Liver (tissue), 9 donors: ENCODE measurements around the gene SNX13. TPM values are rescaled to one million over a fixed set of nuclear protein-coding genes. Genes with fewer than 3 reads are reported as not detected.

Experiments
- DNase-seq: peaks from one replicate; pipeline ENCODE4 v3.0.0-alpha.2; 2017; ENCODE audit warnings: low spot score
- H3K27ac ChIP-seq, 2 donors: one replicate each; pipeline ENCODE4 v1.7.0; 2013; ENCODE audit warnings: inconsistent platforms in 2 of 2, low read length in 2 of 2, control low read depth in 1 of 2, low read depth in 1 of 2, mild to moderate bottlenecking in 1 of 2
- H3K27me3 ChIP-seq, 4 donors: one replicate each; pipeline versions ENCODE4 v1.6.1 to v1.7.0; 2013; ENCODE audit warnings: low read length in 3 of 4, inconsistent platforms in 1 of 4, mild to moderate bottlenecking in 1 of 4, moderate library complexity in 1 of 4; ENCODE audit not compliant: control insufficient read depth in 4 of 4, insufficient read depth in 4 of 4
- H3K36me3 ChIP-seq, 4 donors: one replicate each; pipeline versions ENCODE4 v1.6.1 to v1.7.0; 2013; ENCODE audit warnings: low read length in 3 of 4, mild to moderate bottlenecking in 3 of 4, low read depth in 1 of 4, moderate library complexity in 1 of 4; ENCODE audit not compliant: control insufficient read depth in 4 of 4, insufficient read depth in 3 of 4
- H3K4me1 ChIP-seq, 4 donors: one replicate each; pipeline versions ENCODE4 v1.6.1 to v1.7.0; 2013; ENCODE audit warnings: low read length in 3 of 4, mild to moderate bottlenecking in 3 of 4, moderate library complexity in 1 of 4; ENCODE audit not compliant: control insufficient read depth in 4 of 4, insufficient read depth in 4 of 4
- H3K4me3 ChIP-seq, 3 donors: one replicate each; pipeline versions ENCODE4 v1.6.1 to v1.7.0; 2013; ENCODE audit warnings: low read length in 3 of 3, control low read depth in 1 of 3, low read depth in 1 of 3, mild to moderate bottlenecking in 1 of 3
- H3K9ac ChIP-seq, 2 donors: one replicate each; pipeline ENCODE4 v1.7.0; 2013; ENCODE audit warnings: low read length in 2 of 2, mild to moderate bottlenecking in 2 of 2, moderate library complexity in 2 of 2, control low read depth in 1 of 2, low read depth in 1 of 2
- H3K9me3 ChIP-seq, 4 donors: one replicate each; pipeline versions ENCODE4 v1.6.1 to v1.7.0; 2013; ENCODE audit warnings: low read length in 3 of 4; ENCODE audit not compliant: control insufficient read depth in 4 of 4
- CTCF ChIP-seq: fragments of 150-350 bp; IDR thresholded peaks from 2 replicates; pipeline ENCODE4 v1.5.1; 2017; ENCODE audit warnings: improper control_type of control experiment, low read depth, low read length; ENCODE audit not compliant: missing input control
- EGR1 ChIP-seq, 2 donors: IDR thresholded peaks; 2 replicates each; pipeline ENCODE4 v1.6.1; 2016 to 2018; ENCODE audit warnings: antibody characterized with exemption in 2 of 2, low read depth in 2 of 2
- FOXA1 ChIP-seq: IDR thresholded peaks from 2 replicates; pipeline ENCODE4 v1.6.1; 2016; ENCODE audit warnings: antibody characterized with exemption
- FOXA2 ChIP-seq: IDR thresholded peaks from 2 replicates; pipeline ENCODE4 v1.6.1; 2016; ENCODE audit warnings: antibody characterized with exemption
- GABPA ChIP-seq, 2 donors: IDR thresholded peaks in 1 of 2; conservative IDR thresholded peaks in 1 of 2; 2 replicates each; pipeline ENCODE4 v1.6.1; 2016; ENCODE audit warnings: antibody characterized with exemption in 2 of 2, mild to moderate bottlenecking in 1 of 2, moderate library complexity in 1 of 2
- HNF4G ChIP-seq: IDR thresholded peaks from 2 replicates; pipeline ENCODE4 v1.6.1; 2016; ENCODE audit warnings: antibody characterized with exemption
- JUND ChIP-seq, 2 donors: IDR thresholded peaks; 2 replicates each; pipeline ENCODE4 v1.6.1; 2016; ENCODE audit warnings: antibody characterized with exemption in 2 of 2
- MAX ChIP-seq: IDR thresholded peaks from 2 replicates; pipeline ENCODE4 v1.6.1; 2016; ENCODE audit warnings: antibody characterized with exemption
- NR2F2 ChIP-seq: IDR thresholded peaks from 2 replicates; pipeline ENCODE4 v1.6.1; 2016; ENCODE audit warnings: antibody characterized with exemption
- RAD21 ChIP-seq, 2 donors: IDR thresholded peaks; 2 replicates each; pipeline ENCODE4 v1.6.1; 2016; ENCODE audit warnings: antibody characterized with exemption in 2 of 2, mild to moderate bottlenecking in 2 of 2
- REST ChIP-seq: IDR thresholded peaks from 2 replicates; pipeline ENCODE4 v1.6.1; 2016; ENCODE audit warnings: antibody characterized with exemption, mild to moderate bottlenecking
- RXRA ChIP-seq, 2 donors: IDR thresholded peaks; 2 replicates each; pipeline ENCODE4 v1.6.1; 2017 to 2018; ENCODE audit warnings: antibody characterized with exemption in 2 of 2, mild to moderate bottlenecking in 1 of 2
- SP1 ChIP-seq: IDR thresholded peaks from 2 replicates; pipeline ENCODE4 v1.6.1; 2018; ENCODE audit warnings: antibody characterized with exemption, mild to moderate bottlenecking
- TAF1 ChIP-seq: conservative IDR thresholded peaks from 2 replicates; pipeline ENCODE4 v1.6.1; 2016; ENCODE audit warnings: antibody characterized with exemption, mild to moderate bottlenecking
- YY1 ChIP-seq: IDR thresholded peaks from 2 replicates; pipeline ENCODE4 v1.6.1; 2016; ENCODE audit warnings: antibody characterized with exemption, mild to moderate bottlenecking
- ZBTB33 ChIP-seq: IDR thresholded peaks from 2 replicates; pipeline ENCODE4 v1.6.1; 2016; ENCODE audit warnings: antibody characterized with exemption
- WGBS: extraction: QIAGEN DNeasy Blood & Tissue Kit; methylation state at CpG from one replicate; pipeline ENCODE4 v1.1.7; 2013; 5-methylcytosine and 5-hydroxymethylcytosine counted together
- polyA plus RNA-seq, 2 donors: library from polyadenylated mRNA; stranded (reverse) in 1 of 2; unstranded in 1 of 2; fragments of 200-250 nt in 1 of 2; fragments of >200 nt in 1 of 2; fragmentation: Nextera tagmentation in 1 of 2; extraction: Ambion mirVana in 1 of 2; gene quantifications; one replicate each; pipeline versions ENCODE4 v1.2.1 to v1.2.3, GENCODE V29; 2013 to 2015
- total RNA-seq, 2 donors: library from RNA; depleted of rRNA; stranded (reverse); fragments of >200 nt; gene quantifications; one replicate each; pipeline ENCODE4 v1.2.3, GENCODE V29; 2014
- donor health status: healthy.
- donor health status: healthy.
- donor health status: healthy.
- donor health status: healthy.
- donor health status: healthy.

Gene SNX13
- total and polyA plus RNA-seq, 4 donors = 5.4 to 28.1 (median 14.0) TPM

- Histone ChIP-seq H3K4me1 (no peaks in the 10 kb centered on the region), H3K27me3 (no peaks in the 10 kb centered on the region), H3K9me3 (no peaks in the 10 kb centered on the region), H3K36me3 (no peaks in the 10 kb centered on the region), H3K9ac (no peak overlapping the region), H3K4me3 (no peak overlapping the region), H3K27ac (no peak overlapping the region)
- TF ChIP-seq TAF1 (no peak), ZBTB33 (no peak), FOXA1 (no peak), RAD21 (IDR thresholded peaks at IDR 0.05) (no peak), CTCF (no peak), HNF4G (no peak), RXRA (IDR thresholded peaks at IDR 0.05) (no peak), SP1 (no peak), YY1 (no peak), JUND (IDR thresholded peaks at IDR 0.05) (no peak), NR2F2 (no peak), FOXA2 (no peak), GABPA (IDR thresholded peaks at IDR 0.05 in 1 of 2, conservative IDR thresholded peaks at IDR 0.05 in 1 of 2) (no peak), EGR1 (IDR thresholded peaks at IDR 0.05; ENCODE audit: low read depth in 2 of 2) (no peak), REST (no peak)
- WGBS = 95% methylated on average over 9 of the region's 9 CpGs
- no peak for DNase-seq
Measured at GRCh38 chr7:17962652-17963051, 22.4 kb upstream of the SNX13 start.

- no peaks in the 10 kb centered on the region for H3K36me3 ChIP-seq
- TF ChIP-seq SP1 = no peak
- no peak for TF ChIP-seq MAX
- TF ChIP-seq RAD21 (IDR thresholded peaks at IDR 0.05) = no peak
- WGBS = 88% methylated on average over 2 of the region's 2 CpGs
Measured at GRCh38 chr7:17957871-17958270, 17.6 kb upstream of the SNX13 start.

More at GRCh38 chr7:17957871-17958270, 17.6 kb upstream of the SNX13 start:
- Histone ChIP-seq H3K4me1 (no peaks in the 10 kb centered on the region), H3K9ac (no peak overlapping the region), H3K27me3 (no peaks in the 10 kb centered on the region), H3K27ac (no peak overlapping the region), H3K4me3 (no peak overlapping the region), H3K9me3 (no peaks in the 10 kb centered on the region)
- no peak for DNase-seq
